Activated effector memory CD4-positive, alpha-beta T cell treated with Interleukin-2 at 50 U/mL for 16 hours (primary cell): ENCODE results near the gene DUSP7.
"Not testable (repeated sequence)": the region's sequence is repeated elsewhere in the genome, so short reads cannot be mapped to it uniquely, and the experiment has no call there.

Experiments used
- DNase-seq: peaks from one replicate; pipeline ENCODE4 v3.0.0-alpha.2; 2020

The DUSP7 gene

DNA sequence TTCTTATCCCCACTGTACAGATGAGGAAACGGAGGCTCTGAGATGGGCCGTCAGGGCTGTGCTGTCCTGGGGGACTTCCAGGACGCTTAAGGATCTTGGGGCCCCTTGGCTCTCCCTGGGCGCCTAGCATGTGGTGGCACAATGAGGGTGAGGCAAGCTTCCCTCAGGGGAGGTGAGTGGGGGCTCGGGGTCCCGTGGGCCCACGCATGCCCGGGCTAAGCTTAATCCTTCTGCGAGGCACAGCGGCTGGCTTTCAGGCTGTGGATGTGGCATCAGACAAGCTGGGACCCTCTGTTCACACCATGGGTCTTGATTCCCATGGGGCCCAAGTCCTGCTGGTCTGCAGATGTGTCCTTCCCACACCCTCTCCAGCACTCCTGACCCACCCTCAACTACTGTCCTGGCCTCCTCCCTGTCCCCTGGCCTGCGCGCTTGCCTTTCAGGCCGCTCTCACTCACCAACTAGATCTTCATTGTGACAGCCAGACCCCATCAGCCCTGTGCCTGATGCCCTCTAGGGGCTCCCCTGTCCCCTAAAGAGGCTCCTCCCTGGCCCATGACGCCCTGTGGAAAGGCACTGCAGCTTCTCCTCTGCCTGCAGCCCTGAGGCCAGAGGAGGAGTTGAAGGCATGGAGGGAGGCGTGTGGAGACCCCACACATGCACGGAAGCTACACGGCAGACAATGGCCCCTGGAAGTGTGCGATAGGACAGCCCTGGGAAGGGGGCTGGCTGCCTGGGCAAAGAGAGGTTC is 11.3 kb downstream of the DUSP7 start:
- no peak for DNase-seq

DNA sequence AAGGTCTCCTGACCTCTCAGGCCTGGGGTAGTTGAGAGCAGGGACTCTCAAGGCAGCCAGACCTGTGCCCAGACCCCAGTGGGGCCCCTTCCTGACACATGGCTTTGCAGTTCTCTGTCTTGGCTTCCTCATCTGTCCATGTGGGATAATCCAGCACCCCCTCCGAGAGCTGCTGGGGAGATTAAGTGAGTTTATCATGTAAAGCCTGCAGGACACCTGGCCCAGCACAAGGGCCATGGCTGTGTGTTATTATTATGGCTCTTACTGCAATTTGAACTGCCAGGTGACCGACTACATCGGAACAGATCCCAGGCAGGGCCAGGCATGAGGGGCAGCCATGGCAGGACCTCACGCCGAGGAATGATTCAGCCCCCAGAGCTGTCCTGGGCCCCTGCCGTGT is 12.6 kb downstream of the DUSP7 start:
- DNase-seq = no peak

DNA sequence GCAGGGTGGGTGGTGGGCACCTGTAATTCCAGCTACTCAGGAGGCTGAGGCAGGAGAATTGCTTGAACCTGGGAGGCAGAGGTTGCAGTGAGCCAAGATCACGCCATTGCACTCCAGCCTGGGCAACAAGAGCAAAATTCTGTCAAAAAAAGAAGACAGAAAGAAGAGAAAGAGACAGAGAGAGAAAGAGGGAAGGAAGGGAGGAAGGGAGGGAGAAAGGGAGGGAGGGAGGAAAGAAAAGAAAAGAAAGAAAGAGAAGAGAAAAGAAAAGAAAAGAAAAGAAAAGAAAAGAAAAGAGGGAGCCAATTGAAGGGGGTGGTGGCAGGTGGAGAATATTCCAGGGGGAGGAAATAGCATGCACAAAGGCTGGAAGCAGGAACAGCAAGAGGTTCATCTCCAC is 13.3 kb downstream of the DUSP7 start:
- not testable (repeated sequence) for DNase-seq

DNA sequence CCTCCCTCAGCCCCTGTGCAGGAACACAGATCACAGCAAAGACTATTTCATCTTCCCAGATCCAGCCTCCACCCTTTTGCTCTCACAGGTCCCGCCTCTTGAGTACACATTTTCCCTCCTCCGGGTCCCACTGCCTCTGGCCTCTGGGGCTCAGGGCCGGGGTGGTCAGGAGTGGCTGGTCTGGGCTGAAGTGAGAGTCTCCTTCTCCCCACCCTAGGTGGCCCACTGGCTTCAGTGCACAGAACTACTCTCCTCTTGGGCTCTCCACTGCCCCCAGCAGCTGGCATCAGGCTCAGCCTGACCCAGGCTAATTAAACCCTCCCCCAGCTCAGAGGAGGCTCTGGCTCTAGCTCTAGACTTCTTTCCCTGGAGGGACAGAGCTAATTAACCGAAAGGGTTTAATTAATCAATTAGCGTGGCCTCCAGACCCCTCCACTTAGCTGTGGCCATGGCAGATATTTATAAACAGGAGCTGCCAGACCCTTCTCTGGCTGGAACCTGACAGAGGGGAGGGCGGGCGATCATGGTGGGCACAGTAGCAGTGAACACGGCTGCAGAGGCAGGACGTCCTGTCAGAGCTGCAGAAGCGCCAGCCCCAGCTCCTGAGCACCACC is 15.1 kb downstream of the DUSP7 start:
- no peak for DNase-seq

DNA sequence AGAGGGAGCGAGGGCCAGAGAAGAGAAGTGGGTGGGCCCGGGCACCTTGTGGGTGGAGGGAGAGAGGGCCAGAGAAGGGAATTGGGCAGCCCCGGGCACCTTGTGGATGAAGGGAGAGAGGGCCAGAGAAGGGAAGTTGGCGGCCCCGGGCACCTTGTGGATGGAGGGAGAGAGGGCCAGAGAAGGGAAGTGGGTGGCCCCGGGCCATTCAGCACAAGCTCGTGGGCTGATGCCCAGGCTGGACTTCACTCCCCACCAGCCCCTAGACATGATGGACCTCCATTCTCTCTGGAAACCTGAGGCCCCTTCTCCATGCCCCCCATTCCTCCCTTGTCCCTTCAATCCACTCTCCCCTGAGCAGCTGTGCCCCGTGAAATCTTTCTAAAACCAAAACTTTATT is 15.8 kb downstream of the DUSP7 start:
- no peak for DNase-seq

DNA sequence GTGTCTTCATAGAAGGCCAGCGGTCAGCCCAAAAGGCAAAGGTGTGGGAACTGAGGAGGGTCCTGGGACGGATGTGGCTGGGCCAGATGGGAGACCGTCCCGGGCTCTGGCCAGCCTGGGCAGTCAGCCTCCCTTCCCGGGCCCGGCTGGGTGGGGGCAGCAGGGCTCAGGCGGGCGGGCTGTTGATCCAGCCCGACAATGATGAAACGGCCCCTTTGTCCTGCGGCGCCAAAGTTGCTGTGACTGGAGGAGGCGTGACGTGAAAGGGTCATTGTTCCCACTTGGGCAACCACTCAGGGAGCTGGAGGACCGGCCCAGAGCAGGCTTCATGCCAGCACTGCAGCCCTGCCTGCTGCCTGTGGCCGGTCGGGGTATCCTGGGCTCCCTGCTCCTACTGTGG is 16.5 kb downstream of the DUSP7 start:
- no peak for DNase-seq

DNA sequence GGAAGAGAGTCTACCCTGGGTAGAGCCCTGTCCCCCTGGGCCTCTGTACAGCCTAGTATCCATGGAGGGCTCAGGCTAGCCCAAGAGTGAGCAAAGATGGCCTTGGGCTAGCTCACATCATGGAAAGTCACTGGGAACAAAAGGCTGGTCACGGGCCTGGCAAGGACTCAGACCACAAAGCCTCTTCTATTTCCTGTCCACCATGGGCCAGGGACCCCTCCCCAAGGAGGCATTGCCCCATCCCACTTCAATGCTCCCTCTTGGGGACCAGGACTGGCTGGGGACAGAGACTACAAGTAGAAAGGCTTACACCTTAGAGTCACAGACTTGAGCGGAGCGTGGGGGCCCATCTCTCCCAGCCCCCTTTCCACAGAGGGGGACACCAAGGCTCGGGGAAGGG is 16.9 kb downstream of the DUSP7 start:
- no peak for DNase-seq

DNA sequence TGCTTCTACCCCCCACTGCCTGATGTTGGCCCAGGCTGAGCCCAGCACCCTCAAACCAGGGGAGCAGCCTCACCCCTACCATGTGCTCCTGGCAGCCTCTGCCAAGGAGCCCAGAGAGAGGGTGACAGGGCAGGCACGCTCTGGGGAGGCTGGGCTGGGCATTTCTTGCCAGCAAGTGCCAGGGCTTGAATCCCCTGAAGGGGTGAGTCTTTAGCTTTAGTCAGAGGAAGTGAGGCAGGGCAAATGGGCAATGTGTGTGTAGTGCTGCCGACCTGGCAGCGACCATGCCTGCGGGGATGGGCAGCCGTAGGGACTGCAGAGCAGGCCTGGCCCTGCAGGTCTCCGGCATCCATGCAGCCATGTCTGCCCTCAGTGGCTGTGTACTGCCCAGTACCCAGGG is 18.1 kb downstream of the DUSP7 start:
- no peak for DNase-seq

DNA sequence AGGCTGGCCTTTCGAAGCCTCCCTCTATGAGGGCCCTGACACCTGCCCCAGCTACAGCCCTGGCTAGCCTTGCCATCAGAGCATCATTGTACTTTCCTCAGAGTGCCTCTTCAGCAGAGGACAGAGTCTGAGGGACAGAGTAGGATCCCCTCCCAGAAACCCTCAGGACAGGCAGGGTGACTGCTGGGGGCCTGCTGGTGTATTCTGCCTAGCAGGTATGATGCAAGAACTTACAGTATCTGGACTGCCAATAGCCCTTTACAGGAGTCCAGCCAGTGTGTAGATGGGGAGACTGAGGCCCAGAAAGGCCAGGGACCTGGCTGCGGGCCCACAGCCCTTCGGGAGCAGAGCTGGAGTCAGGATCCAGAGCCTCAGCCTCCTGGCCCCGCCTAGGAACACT is 19.1 kb downstream of the DUSP7 start:
- no peak for DNase-seq

DNA sequence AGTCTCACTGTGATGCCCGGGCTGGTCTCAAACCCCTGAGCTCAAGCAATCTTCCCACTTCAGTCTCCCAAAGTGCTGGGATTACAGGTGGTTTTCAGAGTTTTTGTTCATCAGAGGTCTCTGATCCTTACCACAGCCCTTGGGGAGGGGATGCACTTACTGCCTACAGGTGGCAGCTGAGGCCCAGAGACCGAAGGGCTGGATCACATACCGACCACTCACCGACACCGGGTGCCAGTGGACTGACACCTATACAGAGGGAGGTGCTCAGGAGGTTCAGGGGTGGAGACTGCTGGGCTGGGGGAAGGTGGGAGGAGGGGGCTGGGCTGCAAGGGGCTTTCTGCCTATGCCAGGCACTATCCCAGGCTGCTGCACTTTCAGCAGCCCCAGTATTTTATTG is 19.5 kb downstream of the DUSP7 start:
- DNase-seq = no peak

DNA sequence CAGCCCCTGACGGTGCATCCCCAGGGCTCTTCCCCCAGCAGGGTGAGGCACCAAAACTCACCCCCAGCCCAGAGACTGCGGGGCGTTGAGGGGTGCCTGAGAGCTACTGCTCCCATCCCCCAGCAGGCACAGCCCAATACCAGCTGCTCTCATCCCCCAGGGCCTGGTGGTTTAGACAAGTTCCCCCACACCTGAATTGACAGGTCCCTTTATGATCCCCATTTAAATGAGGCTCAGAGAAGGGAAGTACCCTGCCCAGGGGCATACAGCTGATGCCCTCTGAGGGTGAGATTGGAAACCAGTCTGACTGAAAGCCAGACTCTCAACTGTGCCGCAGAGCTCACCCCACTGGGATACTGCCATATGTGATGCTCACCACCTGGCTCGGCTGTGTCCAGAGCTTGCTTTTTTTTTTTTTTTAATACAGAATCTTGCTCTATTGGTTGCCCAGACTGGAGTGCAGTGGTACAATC is 20.1 kb downstream of the DUSP7 start:
- DNase-seq = no peak

DNA sequence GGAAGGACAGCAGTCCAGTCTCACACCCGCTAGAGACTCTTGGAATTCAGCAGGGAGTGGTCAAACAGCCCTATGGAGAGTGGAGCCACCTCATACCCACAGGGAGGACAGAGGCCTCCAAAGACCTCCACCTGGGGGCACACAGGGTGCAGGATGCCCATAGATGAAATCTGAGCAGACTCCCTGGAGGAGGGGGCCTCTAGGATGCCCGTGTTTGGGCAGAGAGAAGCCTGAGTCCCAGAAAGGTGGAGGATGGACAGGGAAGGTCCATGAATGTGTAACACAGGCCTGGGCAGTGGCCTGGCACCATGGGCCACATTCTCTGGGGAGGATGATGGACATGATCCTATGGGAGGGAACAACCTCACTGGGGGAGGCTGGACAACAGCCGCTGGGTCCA is 21.7 kb downstream of the DUSP7 start:
- DNase-seq = no peak

DNA sequence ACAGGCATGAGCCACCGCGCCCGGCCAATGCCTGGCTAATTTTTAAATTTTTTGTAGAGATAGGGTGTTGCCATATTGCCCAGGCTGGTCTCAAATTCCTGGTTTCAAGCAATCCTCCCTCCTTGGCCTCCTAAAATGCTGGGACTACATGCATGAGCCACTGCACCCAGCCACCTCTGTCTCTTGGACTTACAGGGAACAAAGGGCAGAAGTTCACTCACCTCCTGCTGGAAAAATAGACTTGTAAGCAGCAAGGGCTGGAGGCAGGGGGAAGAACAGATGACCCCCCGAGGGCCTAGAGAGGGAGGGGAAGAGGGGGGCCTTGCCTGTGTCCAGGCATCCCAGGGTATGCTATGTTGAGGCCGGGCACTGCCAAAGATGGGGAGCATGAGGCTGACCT is 22.2 kb downstream of the DUSP7 start:
- DNase-seq = no peak

DNA sequence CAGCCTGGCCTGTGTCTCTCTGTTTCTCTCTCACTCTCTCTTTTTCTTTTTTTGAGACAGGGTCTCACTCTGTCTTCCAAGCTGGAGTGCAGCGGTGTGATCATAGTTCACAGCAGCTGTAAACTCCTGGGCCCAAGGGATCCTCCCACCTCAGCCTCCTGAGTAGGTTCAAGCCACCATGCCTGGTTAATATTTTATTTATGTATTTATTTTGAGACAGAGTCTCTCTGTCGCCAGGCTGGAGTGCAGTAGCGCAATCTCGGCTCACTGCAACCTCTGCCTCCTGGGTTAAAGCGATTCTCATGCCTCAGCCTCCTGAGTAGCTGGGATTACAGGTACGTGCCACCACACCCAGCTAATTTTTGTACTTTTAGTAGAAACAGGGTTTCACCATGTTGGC is 22.6 kb downstream of the DUSP7 start:
- not testable (repeated sequence) for DNase-seq

DNA sequence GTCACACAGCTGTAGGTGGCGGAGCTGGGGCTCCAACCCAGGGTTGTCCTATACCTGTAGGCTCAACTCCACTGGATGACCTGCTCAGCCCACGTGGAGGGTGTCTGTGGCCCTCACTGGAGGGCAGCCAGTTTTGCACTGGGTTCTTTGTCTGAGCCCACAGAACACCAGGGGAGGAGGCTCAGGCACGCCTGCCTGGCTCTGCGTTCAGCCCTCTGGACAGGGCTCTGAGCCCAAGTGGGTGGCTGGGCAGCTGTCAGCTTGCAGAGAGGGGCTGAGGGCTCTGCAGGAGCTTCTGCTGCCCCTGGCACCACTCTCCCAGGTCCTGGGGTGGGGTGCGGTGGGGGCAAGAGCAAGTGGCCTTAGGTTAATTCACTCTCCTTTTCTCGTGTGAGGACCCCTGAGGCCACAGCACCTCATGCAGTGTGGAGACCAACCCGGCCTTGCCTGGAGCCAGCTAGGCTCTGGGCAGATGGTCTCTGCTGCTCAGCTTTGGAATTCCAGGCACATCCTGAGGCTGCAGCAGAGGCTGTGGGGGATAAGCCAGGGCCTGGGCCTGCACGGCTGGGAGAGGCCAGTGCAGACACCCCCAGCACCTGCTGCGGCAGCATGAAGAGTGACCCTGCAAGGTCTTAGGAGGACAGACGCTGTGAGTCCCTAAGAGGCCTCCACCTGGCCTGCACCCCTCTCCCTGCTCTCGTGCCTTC is 23.5 kb downstream of the DUSP7 start:
- DNase-seq = no peak

DNA sequence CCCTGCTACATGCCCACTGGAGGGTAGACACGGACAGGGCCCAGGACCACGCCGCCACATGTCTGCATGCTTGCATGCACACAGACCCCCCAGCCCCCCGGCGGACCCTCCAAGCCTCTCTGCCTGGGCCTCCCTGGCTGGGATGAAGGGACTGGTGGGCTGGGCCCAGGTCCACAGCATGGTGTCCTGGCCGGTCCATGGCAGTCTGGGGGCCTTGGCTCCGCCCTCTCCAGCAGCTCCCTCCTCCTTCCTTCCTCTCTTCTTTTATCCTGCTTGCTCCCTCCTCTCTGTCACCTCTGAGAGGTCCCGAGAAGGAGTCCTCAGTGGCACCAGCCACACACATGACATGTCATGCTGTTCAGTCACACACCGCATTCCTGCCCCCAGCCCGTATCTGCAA is 24.5 kb downstream of the DUSP7 start:
- DNase-seq = no peak

DNA sequence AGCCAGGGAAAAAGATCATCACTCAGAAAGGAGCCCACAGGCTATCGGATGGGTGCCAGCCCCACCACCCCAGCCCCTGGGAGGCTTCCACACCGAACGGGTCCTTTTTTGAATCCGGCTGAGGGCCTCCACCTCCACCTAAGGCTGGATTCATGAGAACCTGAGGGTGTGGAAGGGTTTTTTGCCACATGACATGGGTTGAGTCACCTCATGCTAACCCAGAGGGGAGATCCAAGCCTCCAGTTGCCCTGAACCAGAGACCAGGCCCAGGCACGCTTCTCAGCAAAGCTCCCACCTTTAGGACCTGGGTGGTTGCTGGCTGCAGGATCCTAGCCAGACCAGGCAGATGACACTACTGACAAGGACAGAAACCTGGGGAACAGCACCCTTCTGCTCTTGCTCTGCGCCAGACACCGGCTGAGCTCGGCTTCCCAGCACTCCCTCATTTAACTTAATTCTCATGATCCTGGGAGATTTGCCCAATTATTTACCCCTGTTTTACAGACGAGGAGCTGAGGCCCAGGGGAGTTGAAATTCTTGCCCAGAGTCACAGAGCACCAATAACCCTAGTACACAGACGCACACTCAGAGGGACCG is 25.6 kb downstream of the DUSP7 start:
- DNase-seq = no peak

DNA sequence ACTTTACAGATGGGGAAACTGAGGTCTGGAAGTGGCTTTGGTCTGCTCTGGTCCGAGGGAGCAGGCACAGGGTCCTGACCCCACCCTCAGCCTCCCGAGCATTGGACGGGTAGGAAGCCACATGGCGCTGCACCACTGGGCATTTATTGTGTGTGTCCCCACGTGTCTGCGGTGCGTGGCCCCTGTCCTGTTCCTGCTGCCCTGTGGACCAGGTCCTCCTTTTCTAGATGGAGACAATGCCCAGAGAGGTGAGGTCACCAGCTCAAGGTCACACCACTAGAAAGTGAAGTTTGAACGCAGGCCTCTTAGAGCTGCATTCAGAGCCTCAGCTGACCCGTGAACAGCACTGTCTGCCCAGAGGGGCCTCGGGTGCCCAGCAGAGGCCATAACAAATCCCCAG is 26.8 kb downstream of the DUSP7 start:
- no peak for DNase-seq

DNA sequence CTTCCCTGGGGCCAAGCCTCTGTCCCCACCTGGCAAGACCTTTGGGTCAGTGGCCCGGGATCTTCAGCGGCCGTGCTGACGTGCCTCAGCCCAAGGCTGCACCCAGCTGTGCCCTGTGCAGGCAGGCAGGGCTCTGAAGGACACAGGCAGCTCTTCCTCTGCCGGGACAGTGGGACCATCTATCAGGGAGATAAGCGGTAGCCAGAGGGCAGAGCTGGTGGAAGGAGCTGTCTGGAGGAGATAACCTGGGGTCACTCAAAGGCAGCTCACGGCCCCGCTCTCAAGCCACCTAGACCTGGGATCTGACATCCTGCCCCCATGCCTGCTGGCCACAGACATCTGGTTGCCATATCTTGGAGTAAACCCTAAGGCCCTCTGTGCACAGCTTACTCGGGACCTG is 27.3 kb downstream of the DUSP7 start:
- no peak for DNase-seq

DNA sequence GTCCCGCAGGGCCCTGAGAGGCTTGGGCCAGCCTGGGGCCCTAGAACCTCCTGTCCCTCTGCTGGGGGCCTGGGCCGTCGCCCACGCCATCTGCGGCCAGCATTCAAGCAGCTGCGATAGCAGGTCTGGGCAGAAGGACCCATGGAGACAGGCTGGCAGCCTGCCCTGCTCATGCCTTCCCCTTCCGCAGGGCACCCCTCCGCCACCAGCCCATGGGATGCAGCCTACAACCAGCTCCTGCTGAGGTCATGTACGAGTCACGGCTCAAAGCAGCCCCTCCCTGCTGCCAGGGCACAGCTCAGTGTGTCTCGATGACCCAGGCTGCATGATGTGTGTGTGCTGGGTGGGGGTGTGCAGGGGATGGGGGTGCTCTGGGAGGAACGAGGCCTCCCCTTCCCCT is 27.8 kb downstream of the DUSP7 start:
- DNase-seq = no peak

DNA sequence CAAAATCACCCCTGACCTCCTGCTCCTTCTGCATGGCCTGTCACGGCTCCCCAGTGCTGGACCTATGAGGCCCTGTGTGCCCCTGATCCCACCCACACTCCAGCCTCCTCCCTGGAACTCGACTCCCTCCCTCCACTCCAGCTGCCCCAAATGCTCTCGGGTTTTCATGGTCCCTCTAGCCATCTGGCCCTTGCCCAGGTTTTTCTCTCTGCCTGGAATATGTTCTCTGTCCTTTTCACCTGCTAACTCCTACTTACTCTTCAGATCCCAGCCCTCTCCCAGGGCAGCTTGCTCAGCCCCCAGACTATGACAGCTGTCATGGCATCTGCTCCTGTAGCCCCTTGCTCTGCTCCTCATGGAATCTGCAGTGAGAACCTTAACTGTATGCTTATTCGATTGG is 30.3 kb downstream of the DUSP7 start:
- DNase-seq = no peak

DNA sequence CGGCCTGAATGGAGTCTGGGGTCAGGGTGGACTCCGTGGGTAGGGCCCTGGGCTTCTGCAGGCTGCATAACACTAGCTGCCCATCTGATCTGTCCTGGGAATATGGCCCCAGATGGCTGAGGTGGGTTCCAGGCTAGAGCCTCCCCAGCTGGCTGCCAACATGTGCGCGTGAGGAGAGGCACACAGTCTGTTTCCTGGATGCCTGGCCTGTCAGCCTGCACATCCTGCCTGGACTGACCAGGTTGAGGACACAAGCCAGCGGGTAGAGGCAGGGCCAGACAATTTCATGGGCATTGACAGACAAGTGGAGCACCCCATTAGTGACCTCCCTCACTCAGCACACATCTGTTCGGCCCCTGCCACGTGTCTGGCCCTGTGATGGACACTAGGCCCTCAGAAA is 30.9 kb downstream of the DUSP7 start:
- no peak for DNase-seq

DNA sequence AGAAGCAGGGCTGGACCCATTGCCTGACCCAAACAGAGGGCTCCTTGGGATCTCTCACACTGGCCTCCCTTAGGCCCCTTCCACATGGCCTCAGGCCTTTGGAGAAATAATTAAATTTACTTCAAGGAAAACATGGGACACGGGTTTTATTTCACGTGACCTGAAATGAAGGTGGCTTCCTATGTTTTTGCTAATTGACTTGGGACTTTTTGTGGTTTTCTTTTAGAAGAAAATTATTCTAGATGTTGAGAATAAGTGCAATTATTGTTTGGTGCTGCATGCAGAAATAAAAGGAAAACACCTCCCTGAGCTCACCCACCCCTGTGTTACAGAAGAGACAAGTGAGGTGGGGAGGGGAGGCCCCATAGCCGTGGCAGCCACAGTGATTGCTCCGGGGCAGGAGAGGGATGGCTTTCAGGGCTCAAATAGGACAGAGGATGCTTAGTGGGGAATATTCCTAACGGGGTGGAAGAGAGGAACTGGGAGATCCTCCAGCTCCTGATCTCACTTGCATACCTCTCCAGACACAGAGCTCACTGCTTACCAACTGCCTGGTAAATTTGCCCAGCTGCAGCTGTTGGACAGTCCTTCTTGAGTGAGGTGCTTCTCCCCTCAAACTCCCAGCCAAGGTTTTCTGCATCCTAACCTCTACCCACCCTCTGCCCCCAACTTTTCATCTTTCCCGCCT is 31.5 kb downstream of the DUSP7 start:
- no peak for DNase-seq
